HG03439 (cell line): Measurements from ENCODE around the gene USP40.

Experiments
- ATAC-seq: cut with Tn5 transposase; IDR thresholded peaks from one replicate; pipeline ENCODE4 v1.9.1; 2021; ENCODE audit warnings: mild to moderate bottlenecking, moderate library complexity; ENCODE audit not compliant: unreplicated experiment

The USP40 gene

GRCh38 chr2:233479616-233480489 lies 86.7 kb downstream of the USP40 start:
- no peak for ATAC-seq

GRCh38 chr2:233477548-233478433 lies 88.8 kb downstream of the USP40 start:
- no peak for ATAC-seq

- no peak for ATAC-seq
Observed at GRCh38 chr2:233476651-233477547, 89.7 kb downstream of the USP40 start.

GRCh38 chr2:233476063-233476410 lies 90.5 kb downstream of the USP40 start:
- ATAC-seq = no peak

- ATAC-seq = no peak
Observed at GRCh38 chr2:233474308-233475160, 92.0 kb downstream of the USP40 start.

GRCh38 chr2:233473878-233474277 lies 92.7 kb downstream of the USP40 start:
- ATAC-seq = no peak

- no peak for ATAC-seq
Observed at GRCh38 chr2:233473386-233473791, 93.2 kb downstream of the USP40 start.

- ATAC-seq = no peak
Observed at GRCh38 chr2:233471291-233472035, 95.1 kb downstream of the USP40 start.

GRCh38 chr2:233470839-233471238 lies 95.7 kb downstream of the USP40 start:
- ATAC-seq = no peak

- no peak for ATAC-seq
Observed at GRCh38 chr2:233470011-233470687, 96.4 kb downstream of the USP40 start.

- ATAC-seq = no peak
Observed at GRCh38 chr2:233469261-233470010, 97.1 kb downstream of the USP40 start.

- ATAC-seq = no peak
Observed at GRCh38 chr2:233468741-233469110, 97.9 kb downstream of the USP40 start.

- no peak for ATAC-seq
Observed at GRCh38 chr2:233468047-233468740, 98.4 kb downstream of the USP40 start.

- no peak for ATAC-seq
Observed at GRCh38 chr2:233466991-233467603, 99.5 kb downstream of the USP40 start.

- ATAC-seq = no peak
Observed at GRCh38 chr2:233464531-233465240, 101.9 kb downstream of the USP40 start.

GRCh38 chr2:233464056-233464455 lies 102.5 kb downstream of the USP40 start:
- ATAC-seq = no peak
